PC-3 (cell line): Measurements from ENCODE around the gene TTC7B.

Experiments used
- CTCF ChIP-seq: fragments of 300-600 bp; sonication (generic); conservative IDR thresholded peaks from 2 replicates; pipeline ENCODE4 v1.5.1; 2017; ENCODE audit warnings: antibody characterized with exemption, low read depth, mild to moderate bottlenecking, low read length
- EZH2phosphoT487 ChIP-seq: fragments of 300-600 bp; sonication (generic); IDR thresholded peaks from 2 replicates; pipeline ENCODE4 v1.6.1; 2018; ENCODE audit warnings: mild to moderate bottlenecking, antibody characterized with exemption, low read length, borderline replicate concordance

GRCh38 chr14:90727082-90727481, 89.1 kb downstream of the TTC7B start:
- TF ChIP-seq CTCF (no peak), EZH2phosphoT487 (no peak)
